Measurements from ENCODE around the gene MTHFD1L.

DNA sequence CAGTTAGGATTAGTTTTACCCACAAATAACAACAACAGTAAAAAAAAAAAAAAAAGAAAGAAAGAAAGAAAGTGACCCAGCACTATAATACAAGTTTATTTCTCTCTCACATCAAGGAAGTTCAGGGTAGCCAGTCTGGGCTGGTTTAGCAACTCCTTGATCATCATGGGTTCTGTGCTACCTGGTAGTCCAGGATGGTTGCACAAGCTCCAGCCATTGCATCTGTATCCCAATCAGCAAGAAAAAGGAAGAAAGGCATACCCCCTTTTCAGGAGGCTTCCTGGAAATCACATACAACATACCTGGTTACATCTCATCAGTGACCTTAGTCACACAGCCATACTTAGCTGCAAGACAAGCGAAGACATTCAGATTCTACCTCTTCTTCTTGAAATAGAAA is 128.5 kb downstream of the MTHFD1L start:
- TF ChIP-seq FOXK2 (IDR thresholded peaks at IDR 0.05) = no peak
- TF ChIP-seq SP1 (IDR thresholded peaks at IDR 0.05) = no peak
- no peak for TF ChIP-seq BHLHE40 (IDR thresholded peaks at IDR 0.05; ENCODE audit: borderline replicate concordance)
- no peak for TF ChIP-seq ARNT (IDR thresholded peaks at IDR 0.05)
- no peak for TF ChIP-seq TARDBP (IDR thresholded peaks at IDR 0.05)
- TF ChIP-seq SUZ12 (IDR thresholded peaks at IDR 0.05) = no peak
- TF ChIP-seq HDGF (IDR thresholded peaks at IDR 0.05; ENCODE audit: borderline replicate concordance) = no peak
